Measurements from ENCODE around the gene DUT.

- TF ChIP-seq CTCF (IDR thresholded peaks at IDR 0.05) (no peak), POLR2A (IDR thresholded peaks at IDR 0.05) (no peak)
Measured at GRCh38 chr15:48289628-48290027, 41.6 kb upstream of the DUT start.
